ENCODE measurements around the gene RHEBL1. TPM values are rescaled to one million over a fixed set of nuclear protein-coding genes. Genes with fewer than 3 reads are reported as not detected.

Gene RHEBL1
- total and polyA plus RNA-seq, 2 of the 4 experiments (the other 2 are of a cell fraction): 0.62 to 0.72 TPM

DNA sequence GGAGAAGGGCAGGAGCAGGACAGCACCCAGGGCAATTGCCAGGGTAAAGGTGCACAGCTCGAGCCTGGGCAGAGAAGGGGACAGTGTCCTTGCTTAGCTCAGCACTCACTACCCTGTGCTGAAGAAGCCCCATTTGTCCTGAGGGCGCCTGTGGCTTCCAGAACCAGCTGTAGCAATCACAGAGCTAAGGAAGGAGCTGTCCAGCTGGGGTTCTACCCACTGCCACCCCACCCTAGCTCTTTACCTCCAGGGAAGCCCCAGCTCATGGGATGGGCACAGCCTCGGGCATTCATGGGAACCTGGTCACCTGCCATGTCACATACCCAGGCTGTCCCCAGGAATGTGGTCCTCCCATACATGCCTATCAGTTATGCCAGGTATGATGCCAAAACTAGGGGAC, 35.0 kb upstream of the RHEBL1 start:
- Histone ChIP-seq H3K14ac (replicated peaks; ENCODE audit: low read depth, low read length) (no peak overlapping the region), H3K4me2 (ENCODE audit: low read depth, low read length) (no peak overlapping the region), H3K4me1 (ENCODE audit: control insufficient read depth, insufficient read depth, low read length) (peaks cover 13% of the 10 kb centered on the region), H3K23ac (ENCODE audit: low read depth, low read length) (no peak overlapping the region), H3K79me1 (ENCODE audit: low read depth in 1 of 2, low read length in 2 of 2) (peaks cover 44 to 69% of the 10 kb centered on the region in 2 experiments), H3K9me3 (ENCODE audit: control insufficient read depth, insufficient read depth, low read length) (no peaks in the 10 kb centered on the region), H3K56ac (ENCODE audit: extremely low read depth, insufficient read depth, low read length) (no peak overlapping the region), H4K5ac (ENCODE audit: low read depth, low read length) (no peak overlapping the region), H2BK20ac (ENCODE audit: low read depth, low read length) (no peak overlapping the region), H3K4me3 (ENCODE audit: insufficient read depth, low read depth, low read length) (no peak overlapping the region), H2BK120ac (ENCODE audit: low read depth, low read length) (no peak overlapping the region), H3K27ac (ENCODE audit: insufficient read depth, low read length) (no peak overlapping the region), H2BK15ac (ENCODE audit: low read depth, low read length) (no peak overlapping the region), H2AK5ac (ENCODE audit: low read depth, low read length) (no peak overlapping the region), H3K9ac (ENCODE audit: low read depth, low read length) (no peak overlapping the region), H3K9me1 (ENCODE audit: insufficient read depth, low read length) (peaks cover 36% of the 10 kb centered on the region), H2AK9ac (replicated peaks; ENCODE audit: low read depth, low read length, poor library complexity) (peak overlapping the region; percentile 46), H3K18ac (ENCODE audit: low read depth, low read length) (no peak overlapping the region), H3K4ac (ENCODE audit: low read depth, low read length) (no peak overlapping the region), H4K91ac (ENCODE audit: insufficient read depth, low read depth, low read length) (no peak overlapping the region), H3K27me3 (ENCODE audit: control insufficient read depth, insufficient read depth, low read length) (no peaks in the 10 kb centered on the region), H2BK5ac (ENCODE audit: low read depth, low read length, poor library complexity, severe bottlenecking) (no peak overlapping the region), H2AFZ (replicated peaks; ENCODE audit: low read length, poor library complexity) (no peak overlapping the region), H4K8ac (ENCODE audit: low read depth in 2 of 2, low read length in 2 of 2) (no peak overlapping the region), H3K36me3 (ENCODE audit: control insufficient read depth, insufficient read depth, low read length) (peaks cover 63% of the 10 kb centered on the region), H4K20me1 (ENCODE audit: insufficient read depth, low read length) (peaks cover 61% of the 10 kb centered on the region)
- DNase-seq: no peak
- ChIA-PET POLR2A (ENCODE audit: unreplicated experiment) (no interaction called here), CTCF (interaction anchor here (0.6 kb wide), 1 partner anchor 164 kb away, joined by 5 read pairs; no protein-coding TSS in a partner anchor)
- 80% methylated on average over 1 of the region's 3 CpGs; no CpG with 5 or more reads in 1 of the 2 experiments for WGBS, 2 experiments (ENCODE audit: extremely low coverage in 2 of 2, insufficient read length in 1 of 2)
- TF ChIP-seq MAFK (IDR thresholded peaks at IDR 0.05; ENCODE audit: low read depth, low read length) (no peak), USF2 (IDR thresholded peaks at IDR 0.05; ENCODE audit: low read depth, low read length) (no peak), CHD1 (IDR thresholded peaks at IDR 0.05; ENCODE audit: low read depth, low read length) (no peak), SMC3 (IDR thresholded peaks at IDR 0.05; ENCODE audit: low read depth, low read length) (no peak), RAD21 (IDR thresholded peaks at IDR 0.05; ENCODE audit: low read length) (no peak), CEBPB (IDR thresholded peaks at IDR 0.05; ENCODE audit: low read depth, low read length) (no peak), RFX5 (IDR thresholded peaks at IDR 0.05; ENCODE audit: low read depth, low read length) (no peak), FOS (IDR thresholded peaks at IDR 0.05; ENCODE audit: low read depth, low read length) (no peak), RCOR1 (IDR thresholded peaks at IDR 0.05; ENCODE audit: insufficient replicate concordance, low read length) (no peak), MAZ (IDR thresholded peaks at IDR 0.05; ENCODE audit: borderline replicate concordance, low read depth, low read length) (no peak), MXI1 (IDR thresholded peaks at IDR 0.05; ENCODE audit: borderline replicate concordance, low read depth, low read length) (no peak), NFE2L2 (IDR thresholded peaks at IDR 0.05; ENCODE audit: low read depth, low read length) (no peak), BHLHE40 (IDR thresholded peaks at IDR 0.05; ENCODE audit: low read depth, low read length) (no peak)
- BruUV-seq (replicated peaks): no TSS peak
- ATAC-seq (ENCODE audit: low read depth): no peak
- in situ Hi-C loops (cut with MboI; ENCODE audit: low sequenced_read_pairs): no loop called here
- dilution Hi-C loops (cut with HindIII; ENCODE audit: low sequenced_read_pairs, unreplicated experiment): no loop called here
- intact Hi-C loops (cut with micrococcal nuclease): no loop called here

Measured in IMR-90 (cell line).